Astrocyte of the cerebellum (primary cell): Measurements from ENCODE around the gene CLDN10.

Experiments used
- DNase-seq: peaks from one replicate; pipeline ENCODE4 v3.0.0-alpha.2; 2011; ENCODE audit warnings: low read depth
- H3K4me3 ChIP-seq: 2 replicates; pipeline ENCODE4 v1.5.1; 2011; ENCODE audit warnings: mild to moderate bottlenecking, low read depth, low read length, moderate library complexity
- in situ Hi-C: cut with HindIII; loops from 2 replicates; pipeline ENCODE4 v1.10.0; 2017; ENCODE audit warnings: low sequenced_read_pairs
- TF ChIP-seq, protein P1 (sequence below): IDR thresholded peaks from 2 replicates; pipeline ENCODE4 v1.5.1; 2012; ENCODE audit warnings: low read length, low read depth, moderate library complexity, mild to moderate bottlenecking; ENCODE audit errors: missing control alignments

CLDN10 gene

DNA sequence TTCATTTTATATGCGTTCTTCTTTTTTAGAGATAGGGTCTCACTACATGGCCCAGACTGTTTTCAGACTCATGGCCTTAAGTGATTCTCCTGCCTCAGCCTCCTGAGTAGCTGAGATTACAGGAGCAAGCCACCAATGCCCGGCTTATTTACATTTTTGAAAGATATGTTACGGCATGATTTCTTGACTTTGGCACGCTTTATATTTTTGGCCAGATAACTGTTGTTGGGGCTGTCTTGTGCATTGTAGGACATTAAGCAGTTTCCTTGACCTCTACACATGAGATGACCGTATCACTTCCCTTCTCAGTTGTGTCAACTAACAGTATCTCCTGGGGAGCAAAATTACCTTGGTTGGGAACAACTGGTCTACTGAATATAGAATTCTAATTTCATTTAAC, 28.9 kb upstream of the CLDN10 start:
- no peak for DNase-seq
- in situ Hi-C loops: no loop called here
- H3K4me3 ChIP-seq: no peak overlapping the region
- TF ChIP-seq, protein P1, sequence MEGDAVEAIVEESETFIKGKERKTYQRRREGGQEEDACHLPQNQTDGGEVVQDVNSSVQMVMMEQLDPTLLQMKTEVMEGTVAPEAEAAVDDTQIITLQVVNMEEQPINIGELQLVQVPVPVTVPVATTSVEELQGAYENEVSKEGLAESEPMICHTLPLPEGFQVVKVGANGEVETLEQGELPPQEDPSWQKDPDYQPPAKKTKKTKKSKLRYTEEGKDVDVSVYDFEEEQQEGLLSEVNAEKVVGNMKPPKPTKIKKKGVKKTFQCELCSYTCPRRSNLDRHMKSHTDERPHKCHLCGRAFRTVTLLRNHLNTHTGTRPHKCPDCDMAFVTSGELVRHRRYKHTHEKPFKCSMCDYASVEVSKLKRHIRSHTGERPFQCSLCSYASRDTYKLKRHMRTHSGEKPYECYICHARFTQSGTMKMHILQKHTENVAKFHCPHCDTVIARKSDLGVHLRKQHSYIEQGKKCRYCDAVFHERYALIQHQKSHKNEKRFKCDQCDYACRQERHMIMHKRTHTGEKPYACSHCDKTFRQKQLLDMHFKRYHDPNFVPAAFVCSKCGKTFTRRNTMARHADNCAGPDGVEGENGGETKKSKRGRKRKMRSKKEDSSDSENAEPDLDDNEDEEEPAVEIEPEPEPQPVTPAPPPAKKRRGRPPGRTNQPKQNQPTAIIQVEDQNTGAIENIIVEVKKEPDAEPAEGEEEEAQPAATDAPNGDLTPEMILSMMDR: no peak

DNA sequence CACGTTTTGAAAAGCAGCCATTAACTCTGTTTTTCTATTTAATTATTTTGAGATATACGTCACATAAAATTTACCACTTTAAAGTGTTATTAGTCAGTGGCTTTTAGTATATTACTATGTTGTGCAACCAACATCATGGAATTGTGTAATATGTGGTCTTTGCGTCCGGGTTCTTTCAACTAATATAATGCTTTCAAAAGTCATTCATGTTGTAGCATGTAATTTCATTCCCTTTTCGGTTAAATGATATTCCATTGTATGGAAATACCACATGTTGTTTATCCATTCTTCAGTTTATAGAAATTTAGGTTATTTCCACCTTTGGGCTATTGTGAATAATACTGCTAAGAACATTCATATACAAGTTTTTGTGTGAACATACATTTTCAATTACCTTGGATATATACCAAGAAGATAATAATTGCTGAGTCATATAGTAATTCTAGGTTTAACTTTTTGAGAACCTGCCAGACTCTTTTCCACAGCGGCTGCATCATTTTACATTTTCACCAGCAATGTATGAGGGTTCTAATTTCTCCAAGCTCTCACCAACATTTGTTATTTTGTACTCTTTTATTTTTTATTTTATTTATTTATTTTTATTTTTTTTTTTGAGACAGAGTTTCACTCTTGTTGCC, 28.1 kb upstream of the CLDN10 start:
- TF ChIP-seq, protein P1: no peak
- H3K4me3 ChIP-seq: no peak overlapping the region
- no peak for DNase-seq
- in situ Hi-C loops: no loop called here

DNA sequence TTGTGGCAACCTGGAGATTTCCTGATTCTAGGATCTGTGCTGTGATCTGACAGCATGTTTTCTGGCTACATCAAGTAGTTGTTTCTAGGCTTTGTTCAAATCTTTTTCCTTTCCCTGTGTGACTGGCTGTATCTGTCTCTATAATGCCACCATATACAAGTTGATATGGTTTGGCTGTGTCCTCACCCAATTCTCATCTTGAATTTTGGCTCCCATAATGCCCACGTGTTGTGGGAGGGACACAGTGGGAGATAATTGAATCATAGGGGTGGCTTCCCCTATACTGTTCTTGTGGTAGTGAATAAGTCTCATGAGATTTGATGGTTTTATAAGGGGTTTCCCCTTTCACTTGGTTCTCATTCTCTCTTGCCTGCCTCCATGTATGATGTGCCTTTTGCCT, 24.6 kb upstream of the CLDN10 start:
- H3K4me3 ChIP-seq: no peak overlapping the region
- in situ Hi-C loops: no loop called here
- TF ChIP-seq, protein P1: no peak
- DNase-seq: no peak

DNA sequence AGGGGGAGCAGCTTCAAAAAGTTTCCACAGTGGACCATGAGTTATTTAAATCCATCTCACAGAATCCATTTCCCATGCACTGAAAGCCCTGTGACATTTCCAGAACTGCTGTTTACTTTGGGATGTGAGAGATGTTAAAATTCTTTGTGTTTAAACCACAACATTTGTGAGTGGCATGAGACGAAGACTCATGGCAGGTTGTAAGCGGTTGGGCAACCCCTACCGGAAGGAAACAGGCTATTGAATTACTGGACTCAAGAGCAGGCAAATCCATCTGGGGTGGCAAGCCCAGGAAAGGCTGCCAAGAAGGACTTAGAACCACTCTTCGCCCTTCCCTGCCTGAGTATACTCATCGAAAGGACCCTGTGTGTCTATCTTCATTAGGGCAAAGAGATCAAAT, 22.3 kb upstream of the CLDN10 start:
- in situ Hi-C loops: no loop called here

DNA sequence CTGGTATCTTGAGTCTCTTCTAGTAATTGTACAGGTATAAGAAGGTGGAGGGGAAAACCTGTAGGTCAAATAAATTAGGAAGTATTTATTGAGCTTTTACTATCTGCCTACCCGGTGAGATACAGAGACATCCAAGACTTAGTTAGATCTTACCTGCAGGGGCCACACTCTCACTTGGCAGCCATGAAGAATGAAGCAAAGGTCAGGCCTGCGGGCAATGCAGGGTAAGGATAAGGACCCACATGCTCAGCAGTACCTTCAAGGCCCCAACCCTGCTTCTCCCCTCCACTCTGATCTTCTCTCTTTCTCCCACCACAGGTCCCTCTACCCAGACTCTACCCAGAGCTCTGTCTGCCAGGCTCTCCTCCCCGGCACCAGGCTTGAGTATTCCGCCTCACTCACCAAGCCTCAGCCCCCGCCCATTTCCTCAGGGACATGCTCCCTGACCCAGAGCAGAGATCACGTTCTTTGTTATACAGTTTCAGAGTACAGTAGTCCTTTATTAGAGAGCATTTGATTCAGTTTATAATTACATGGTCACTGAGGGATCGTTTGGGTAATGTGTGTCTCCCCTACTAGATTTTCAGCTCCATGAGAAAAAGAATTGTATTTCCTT, 18.9 kb upstream of the CLDN10 start:
- in situ Hi-C loops: no loop called here
- TF ChIP-seq, protein P1: no peak
- DNase-seq: no peak
- H3K4me3 ChIP-seq: no peak overlapping the region

More for the DNA sequence above, 22.3 kb upstream of the CLDN10 start:
- TF ChIP-seq, protein P1: no peak
- DNase-seq: peak; percentile 49
- no peak overlapping the region for H3K4me3 ChIP-seq

DNA sequence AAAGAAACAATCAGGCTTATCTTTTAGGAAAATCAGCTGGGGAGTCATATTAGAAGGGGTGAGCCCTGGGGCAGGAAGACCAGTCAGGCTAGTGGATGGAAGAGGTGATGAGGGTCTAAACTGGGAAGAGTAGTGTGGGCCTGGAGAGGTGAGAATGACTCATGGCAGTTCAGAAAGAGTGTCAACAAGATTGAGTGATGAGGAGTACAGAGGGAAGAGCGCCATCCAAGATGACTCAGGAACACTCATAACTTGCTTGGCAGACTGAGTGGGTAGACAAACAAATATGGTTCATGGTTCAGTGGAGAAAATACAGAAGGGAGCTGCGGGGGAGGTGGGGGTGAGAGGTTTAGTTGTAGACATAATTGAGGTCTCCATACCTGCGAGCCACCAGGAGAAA, 17.3 kb upstream of the CLDN10 start:
- TF ChIP-seq, protein P1: no peak
- H3K4me3 ChIP-seq: no peak overlapping the region
- in situ Hi-C loops: no loop called here
- DNase-seq: peak; percentile 58
